Tibial nerve (tissue), 3 donors: ENCODE measurements around the gene ZNF322.

Experiments used
- POLR2A ChIP-seq, 2 donors: fragments of 450-650 bp; IDR thresholded peaks; one replicate each; pipeline ENCODE4 v1.6.1; 2017; ENCODE audit warnings: antibody characterized with exemption in 2 of 2, mild to moderate bottlenecking in 2 of 2, moderate library complexity in 2 of 2
- TF ChIP-seq, protein P1 (sequence below), 5 experiments: fragments of 200-600 bp in 3 of 5; fragments of 450-650 bp in 2 of 5; sonication (generic) in 3 of 5; IDR thresholded peaks; one replicate each; pipeline ENCODE4 v1.5.1; 2016 to 2019; ENCODE audit warnings: antibody characterized with exemption in 5 of 5, mild to moderate bottlenecking in 3 of 5, moderate library complexity in 2 of 5

DNA sequence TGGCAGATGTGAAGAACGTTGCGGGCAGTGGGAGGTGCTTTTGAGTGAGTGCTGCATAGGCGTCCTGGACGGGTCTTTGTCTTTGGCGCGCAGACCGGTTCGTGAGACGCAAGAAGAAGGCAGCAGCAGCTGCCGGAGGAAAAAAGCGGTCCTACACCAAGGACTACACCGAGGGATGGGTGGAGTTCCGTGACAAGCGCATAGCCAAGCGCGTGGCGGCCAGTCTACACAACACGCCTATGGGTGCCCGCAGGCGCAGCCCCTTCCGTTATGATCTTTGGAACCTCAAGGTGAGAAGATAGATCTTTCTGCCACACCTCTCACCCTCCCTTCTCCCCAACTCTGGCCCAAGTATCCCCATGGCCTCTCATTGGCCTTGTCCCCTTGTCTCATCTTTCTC, 61.7 kb downstream of the ZNF322 start:
- TF ChIP-seq, protein P1, sequence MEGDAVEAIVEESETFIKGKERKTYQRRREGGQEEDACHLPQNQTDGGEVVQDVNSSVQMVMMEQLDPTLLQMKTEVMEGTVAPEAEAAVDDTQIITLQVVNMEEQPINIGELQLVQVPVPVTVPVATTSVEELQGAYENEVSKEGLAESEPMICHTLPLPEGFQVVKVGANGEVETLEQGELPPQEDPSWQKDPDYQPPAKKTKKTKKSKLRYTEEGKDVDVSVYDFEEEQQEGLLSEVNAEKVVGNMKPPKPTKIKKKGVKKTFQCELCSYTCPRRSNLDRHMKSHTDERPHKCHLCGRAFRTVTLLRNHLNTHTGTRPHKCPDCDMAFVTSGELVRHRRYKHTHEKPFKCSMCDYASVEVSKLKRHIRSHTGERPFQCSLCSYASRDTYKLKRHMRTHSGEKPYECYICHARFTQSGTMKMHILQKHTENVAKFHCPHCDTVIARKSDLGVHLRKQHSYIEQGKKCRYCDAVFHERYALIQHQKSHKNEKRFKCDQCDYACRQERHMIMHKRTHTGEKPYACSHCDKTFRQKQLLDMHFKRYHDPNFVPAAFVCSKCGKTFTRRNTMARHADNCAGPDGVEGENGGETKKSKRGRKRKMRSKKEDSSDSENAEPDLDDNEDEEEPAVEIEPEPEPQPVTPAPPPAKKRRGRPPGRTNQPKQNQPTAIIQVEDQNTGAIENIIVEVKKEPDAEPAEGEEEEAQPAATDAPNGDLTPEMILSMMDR (IDR thresholded peaks at IDR 0.05): no peak
- TF ChIP-seq POLR2A (IDR thresholded peaks at IDR 0.05): no peak
